NCI-H226 (cell line): ENCODE results near the gene ACAN.

ENCODE experiments used
- DNase-seq: peaks from one replicate; pipeline ENCODE4 v3.0.0-alpha.2; 2015

Gene ACAN

GRCh38 chr15:88844749-88845386 is 41.6 kb downstream of the ACAN start:
- no peak for DNase-seq

GRCh38 chr15:88845616-88846015 is 42.4 kb downstream of the ACAN start:
- DNase-seq, result no peak

GRCh38 chr15:88847144-88847543 is 43.9 kb downstream of the ACAN start:
- DNase-seq, result no peak

GRCh38 chr15:88848203-88848602 is 45.0 kb downstream of the ACAN start:
- no peak for DNase-seq

- no peak for DNase-seq
Measured at GRCh38 chr15:88849376-88850072, 46.3 kb downstream of the ACAN start.

- DNase-seq, result no peak
Measured at GRCh38 chr15:88852476-88852875, 49.2 kb downstream of the ACAN start.

GRCh38 chr15:88858934-88859333 is 55.7 kb downstream of the ACAN start:
- no peak for DNase-seq

- DNase-seq, result no peak
Measured at GRCh38 chr15:88859550-88859949, 56.3 kb downstream of the ACAN start.

- no peak for DNase-seq
Measured at GRCh38 chr15:88860212-88860611, 57.0 kb downstream of the ACAN start.

- no peak for DNase-seq
Measured at GRCh38 chr15:88863412-88863811, 60.2 kb downstream of the ACAN start.

- no peak for DNase-seq
Measured at GRCh38 chr15:88864861-88865497, 61.7 kb downstream of the ACAN start.

GRCh38 chr15:88865498-88866099 is 62.4 kb downstream of the ACAN start:
- peak; percentile 61 for DNase-seq

GRCh38 chr15:88866295-88866881 is 63.2 kb downstream of the ACAN start:
- no peak for DNase-seq

- no peak for DNase-seq
Measured at GRCh38 chr15:88871313-88871712, 68.1 kb downstream of the ACAN start.

GRCh38 chr15:88872106-88872505 is 68.9 kb downstream of the ACAN start:
- DNase-seq, result no peak

- DNase-seq, result no peak
Measured at GRCh38 chr15:88872706-88873105, 69.5 kb downstream of the ACAN start.

GRCh38 chr15:88873786-88874185 is 70.5 kb downstream of the ACAN start:
- DNase-seq, result no peak

- DNase-seq, result no peak
Measured at GRCh38 chr15:88874275-88874674, 71.0 kb downstream of the ACAN start.

- no peak for DNase-seq
Measured at GRCh38 chr15:88874684-88875083, 71.4 kb downstream of the ACAN start.

GRCh38 chr15:88876573-88876972 is 73.3 kb downstream of the ACAN start:
- no peak for DNase-seq

- DNase-seq, result no peak
Measured at GRCh38 chr15:88877415-88877814, 74.2 kb downstream of the ACAN start.

GRCh38 chr15:88877906-88878305 is 74.7 kb downstream of the ACAN start:
- DNase-seq, result no peak

GRCh38 chr15:88878720-88879184 is 75.5 kb downstream of the ACAN start:
- DNase-seq, result peak; percentile 37
